Left ventricle myocardium inferior (tissue), 1 donor: ENCODE measurements around the gene TMEM176A. TPM values are rescaled to one million over a fixed set of nuclear protein-coding genes. Genes with fewer than 3 reads are reported as not detected.

Experiments
- DNase-seq: peaks from one replicate; pipeline ENCODE4 v3.0.0-alpha.2; 2020
- H3K27ac ChIP-seq: fragments of 200-600 bp; replicated peaks from 2 replicates; pipeline ENCODE4 v1.8.0; 2021
- H3K27me3 ChIP-seq: fragments of 200-600 bp; 2 replicates; pipeline ENCODE4 v1.8.0; 2021; ENCODE audit warnings: low read depth
- H3K36me3 ChIP-seq: fragments of 200-600 bp; 2 replicates; pipeline ENCODE4 v1.8.0; 2021
- H3K4me1 ChIP-seq: fragments of 200-600 bp; 2 replicates; pipeline ENCODE4 v1.8.0; 2021
- H3K4me3 ChIP-seq: fragments of 200-600 bp; 2 replicates; pipeline ENCODE4 v1.8.0; 2021; ENCODE audit warnings: mild to moderate bottlenecking, moderate library complexity
- H3K9me3 ChIP-seq: fragments of 200-600 bp; replicated peaks from 2 replicates; pipeline ENCODE4 v1.8.0; 2021
- intact Hi-C: fragments of 100-400 bp; cut with micrococcal nuclease; formaldehyde crosslinking; loops from one replicate; pipeline ENCODE4 v1.11.0; 2022
- total RNA-seq: library from RNA; stranded (reverse); fragmentation: NEBNext Ultra II Directional; extraction: Animal tissue kit (Norgen Biotek cat#: 25700); gene quantifications from one replicate; pipeline ENCODE4 v1.2.1, GENCODE V29; 2021
- TF ChIP-seq, protein P1 (sequence below): fragments of 200-600 bp; IDR thresholded peaks from 2 replicates; pipeline ENCODE4 v1.8.0; 2021; ENCODE audit warnings: antibody characterized with exemption, mild to moderate bottlenecking, borderline replicate concordance
- donor health status: DM: no; HTN: yes; CAD: no; lungs with severe emphysema.

TMEM176A gene
- total RNA-seq, 1 donor from 2014 or later, result 18.5 TPM

DNA sequence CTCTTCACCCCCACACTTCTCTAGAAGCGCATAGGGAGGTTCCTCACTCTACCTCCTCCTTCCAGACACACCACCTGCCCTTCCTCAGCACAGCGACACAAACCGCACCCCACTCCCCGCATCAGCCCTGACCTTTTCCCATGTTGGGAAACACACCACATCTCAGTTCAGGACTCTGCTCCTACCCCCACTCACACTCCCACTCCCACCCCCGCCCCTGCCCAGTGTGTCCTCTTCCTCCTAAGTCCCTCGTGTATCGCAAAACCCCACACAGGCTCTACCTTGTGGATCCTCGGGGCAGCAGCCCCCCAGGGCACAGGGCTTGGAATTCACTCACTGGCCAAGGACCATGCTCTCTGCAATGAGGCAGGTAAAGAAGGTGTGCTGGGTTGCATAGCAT is 47.5 kb downstream of the TMEM176A start:
- Histone ChIP-seq H3K27ac (no peak overlapping the region), H3K4me1 (peaks cover 13% of the 10 kb centered on the region), H3K4me3 (no peak overlapping the region), H3K36me3 (no peaks in the 10 kb centered on the region), H3K9me3 (no peaks in the 10 kb centered on the region), H3K27me3 (peaks cover 16% of the 10 kb centered on the region)
- intact Hi-C loops, result no loop called here
- TF ChIP-seq, protein P1, sequence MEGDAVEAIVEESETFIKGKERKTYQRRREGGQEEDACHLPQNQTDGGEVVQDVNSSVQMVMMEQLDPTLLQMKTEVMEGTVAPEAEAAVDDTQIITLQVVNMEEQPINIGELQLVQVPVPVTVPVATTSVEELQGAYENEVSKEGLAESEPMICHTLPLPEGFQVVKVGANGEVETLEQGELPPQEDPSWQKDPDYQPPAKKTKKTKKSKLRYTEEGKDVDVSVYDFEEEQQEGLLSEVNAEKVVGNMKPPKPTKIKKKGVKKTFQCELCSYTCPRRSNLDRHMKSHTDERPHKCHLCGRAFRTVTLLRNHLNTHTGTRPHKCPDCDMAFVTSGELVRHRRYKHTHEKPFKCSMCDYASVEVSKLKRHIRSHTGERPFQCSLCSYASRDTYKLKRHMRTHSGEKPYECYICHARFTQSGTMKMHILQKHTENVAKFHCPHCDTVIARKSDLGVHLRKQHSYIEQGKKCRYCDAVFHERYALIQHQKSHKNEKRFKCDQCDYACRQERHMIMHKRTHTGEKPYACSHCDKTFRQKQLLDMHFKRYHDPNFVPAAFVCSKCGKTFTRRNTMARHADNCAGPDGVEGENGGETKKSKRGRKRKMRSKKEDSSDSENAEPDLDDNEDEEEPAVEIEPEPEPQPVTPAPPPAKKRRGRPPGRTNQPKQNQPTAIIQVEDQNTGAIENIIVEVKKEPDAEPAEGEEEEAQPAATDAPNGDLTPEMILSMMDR, result no peak
- DNase-seq, result no peak

DNA sequence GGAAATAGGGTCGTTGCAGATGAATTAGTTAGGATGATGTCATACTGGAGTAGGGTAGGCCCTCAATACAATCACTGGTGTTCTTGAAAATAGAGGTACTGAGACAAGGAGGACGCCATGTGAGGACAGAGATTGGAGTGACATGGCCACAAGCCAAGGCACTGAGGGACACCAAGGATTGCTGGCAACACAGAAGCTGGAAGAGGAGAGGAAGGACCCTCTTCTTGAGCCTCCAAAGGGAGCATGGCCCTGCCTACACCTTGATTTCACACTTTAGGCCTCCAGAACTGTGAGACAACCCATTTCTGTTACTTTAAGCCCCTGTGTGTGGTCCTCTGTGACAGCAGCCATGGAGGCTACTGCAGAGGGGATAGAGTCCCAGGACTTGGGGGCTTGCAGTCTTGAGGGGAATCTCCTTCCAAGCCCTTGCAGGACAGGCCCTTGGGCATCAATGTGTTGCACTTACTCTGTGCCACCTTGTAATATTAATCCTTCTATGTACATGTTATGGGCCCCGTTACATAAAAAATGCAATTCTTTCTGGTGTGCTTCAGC is 48.1 kb downstream of the TMEM176A start:
- no peaks in the 10 kb centered on the region for H3K9me3 ChIP-seq
- TF ChIP-seq, protein P1, result no peak
- no peak overlapping the region for H3K27ac ChIP-seq
- no peak overlapping the region for H3K4me3 ChIP-seq
- peaks cover 16% of the 10 kb centered on the region for H3K27me3 ChIP-seq
- H3K36me3 ChIP-seq, result no peaks in the 10 kb centered on the region
- DNase-seq, result no peak
- intact Hi-C loops, result no loop called here
- peaks cover 13% of the 10 kb centered on the region for H3K4me1 ChIP-seq

DNA sequence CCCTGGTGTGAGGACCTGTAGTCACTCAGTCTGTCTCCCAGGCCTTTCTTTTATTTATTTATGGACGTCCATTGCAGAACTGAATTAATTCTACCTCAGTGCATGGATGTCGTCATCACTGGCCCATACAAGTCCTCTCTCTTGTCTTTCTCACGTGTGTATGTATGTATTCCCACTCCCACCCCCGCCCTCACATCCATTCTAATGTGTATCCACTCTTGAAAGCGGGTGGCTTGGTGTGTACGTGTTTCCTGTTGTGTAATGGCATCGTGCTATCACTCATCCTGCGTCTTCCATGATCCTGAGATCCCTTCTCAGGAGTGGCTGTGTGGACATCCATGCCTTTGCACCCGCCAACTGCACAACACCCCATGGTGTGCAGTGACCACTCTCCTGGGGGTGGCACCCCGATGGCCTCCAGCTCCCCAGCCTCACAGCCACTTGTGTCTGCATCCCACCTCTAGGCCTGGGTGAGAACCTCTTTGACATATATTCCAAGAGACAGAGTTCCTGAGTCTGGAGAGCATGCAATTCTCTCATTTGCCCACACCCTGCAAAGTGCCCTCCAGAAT is 48.7 kb downstream of the TMEM176A start:
- no peak overlapping the region for H3K27ac ChIP-seq
- H3K4me3 ChIP-seq, result no peak overlapping the region
- intact Hi-C loops, result no loop called here
- H3K36me3 ChIP-seq, result no peaks in the 10 kb centered on the region
- TF ChIP-seq, protein P1, result no peak
- H3K9me3 ChIP-seq, result no peaks in the 10 kb centered on the region
- peaks cover 20% of the 10 kb centered on the region for H3K27me3 ChIP-seq
- peaks cover 13% of the 10 kb centered on the region for H3K4me1 ChIP-seq
- no peak for DNase-seq

DNA sequence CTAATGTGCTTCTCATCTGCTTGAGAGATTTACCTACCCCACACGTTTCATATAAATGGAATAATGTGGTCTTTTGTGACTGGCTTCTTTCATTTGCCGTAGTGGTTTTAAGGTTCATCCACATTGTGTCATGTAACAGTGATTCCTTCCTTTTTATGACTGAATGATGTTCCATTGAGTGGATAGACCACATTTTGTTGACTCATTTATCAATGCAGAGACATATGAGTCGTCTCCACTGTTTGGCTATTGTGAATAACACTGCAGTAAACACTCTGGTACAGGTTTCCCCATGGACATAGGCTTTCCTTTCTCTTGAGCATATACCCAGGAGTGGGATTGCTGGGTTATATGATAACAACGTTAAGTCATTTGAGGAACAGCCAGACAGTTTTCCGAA is 49.7 kb downstream of the TMEM176A start:
- no peaks in the 10 kb centered on the region for H3K36me3 ChIP-seq
- intact Hi-C loops, result no loop called here
- no peak overlapping the region for H3K27ac ChIP-seq
- H3K27me3 ChIP-seq, result peaks cover 30% of the 10 kb centered on the region
- H3K4me1 ChIP-seq, result peaks cover 10% of the 10 kb centered on the region
- DNase-seq, result no peak
- no peak overlapping the region for H3K4me3 ChIP-seq
- TF ChIP-seq, protein P1, result no peak
- H3K9me3 ChIP-seq, result no peaks in the 10 kb centered on the region

DNA sequence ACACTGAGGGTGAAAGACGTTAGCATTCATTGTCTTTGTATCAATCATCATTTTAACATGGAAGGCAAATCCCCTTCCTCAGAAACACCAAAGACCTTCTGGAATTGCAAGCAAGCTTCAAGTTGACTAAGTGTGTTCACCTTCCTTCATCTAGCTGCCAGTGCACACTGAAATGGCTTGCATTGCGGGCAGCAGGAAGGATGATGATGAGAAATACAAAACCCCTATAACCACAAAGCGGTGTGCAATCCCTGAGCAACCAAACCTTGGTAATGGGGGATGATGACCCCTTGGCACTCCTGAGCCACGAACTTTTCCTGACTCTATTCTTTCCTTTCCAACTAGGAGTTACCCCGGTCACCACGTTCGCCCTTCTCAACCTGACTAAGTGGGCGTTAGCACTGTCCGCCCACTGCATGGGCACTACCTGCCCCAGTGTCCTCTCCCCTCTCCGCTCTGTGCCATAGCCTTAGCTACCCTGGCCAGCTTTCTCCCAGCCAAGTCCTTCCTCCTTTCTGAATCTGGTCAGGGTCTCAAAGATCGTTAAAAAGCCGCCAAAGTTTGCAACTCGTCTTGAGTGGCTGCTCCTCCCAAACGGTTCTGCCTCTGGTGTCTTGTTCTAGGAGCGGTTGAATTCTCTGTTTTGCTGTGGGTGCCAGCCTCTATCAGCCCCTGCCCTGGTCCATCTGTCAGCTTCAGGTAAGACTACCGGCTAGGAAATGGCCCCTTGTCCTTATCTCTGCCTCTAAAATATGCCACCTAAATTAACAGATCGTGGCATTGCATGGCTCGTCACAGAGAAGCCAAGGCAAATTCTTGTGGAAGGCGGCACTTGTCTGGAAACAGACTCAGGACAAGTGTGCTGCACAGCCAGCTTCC is 51.2 kb downstream of the TMEM176A start:
- Histone ChIP-seq H3K9me3 (no peaks in the 10 kb centered on the region), H3K27ac (no peak overlapping the region), H3K4me1 (no peaks in the 10 kb centered on the region), H3K36me3 (no peaks in the 10 kb centered on the region), H3K27me3 (peaks cover 44% of the 10 kb centered on the region), H3K4me3 (no peak overlapping the region)
- intact Hi-C loops, result no loop called here
- TF ChIP-seq, protein P1, result no peak
- no peak for DNase-seq
